MCF 10A (cell line): Measurements from ENCODE around the gene PYCARD. TPM values are rescaled to one million over a fixed set of nuclear protein-coding genes. Genes with fewer than 3 reads are reported as not detected.

ENCODE experiments used
- BruUV-seq: library from RNA; stranded (reverse); fragments of 400-500 nt; replicated peaks from 2 replicates; lab custom pipeline; 2021; lab: Mats Ljungman, UMichigan
- CTCF ChIA-PET: fragments of 300-600 bp; sonication (Branson Sonifier 250); formaldehyde crosslinking; extraction: SDS; loops from one replicate; lab custom pipeline; 2021; ENCODE audit warnings: antibody characterized with exemption, inconsistent platforms; lab: Yijun Ruan, JAX
- POLR2A ChIA-PET: fragments of 300-600, 350-650 bp; sonication (Branson Sonifier 250); formaldehyde crosslinking; extraction: SDS; loops from one replicate; lab custom pipeline; 2020; ENCODE audit warnings: antibody characterized with exemption, inconsistent platforms; lab: Yijun Ruan, JAX
- DNase-seq: peaks from one replicate; pipeline ENCODE4 v3.0.0-alpha.2; 2018; ENCODE audit not compliant: unreplicated experiment
- H3K27ac Mint-ChIP-seq: one replicate; pipeline ENCODE4 v1.8.0; 2022; ENCODE audit warnings: mild to moderate bottlenecking, low read depth, mixed read lengths; ENCODE audit not compliant: unreplicated experiment
- H3K27me3 Mint-ChIP-seq: one replicate; pipeline ENCODE4 v1.8.0; 2022; ENCODE audit warnings: mixed read lengths; ENCODE audit not compliant: insufficient read depth, unreplicated experiment
- H3K36me3 Mint-ChIP-seq: one replicate; pipeline ENCODE4 v1.8.0; 2022; ENCODE audit warnings: mild to moderate bottlenecking, moderate library complexity, mixed read lengths; ENCODE audit not compliant: insufficient read depth, unreplicated experiment
- H3K4me1 Mint-ChIP-seq: one replicate; pipeline ENCODE4 v1.8.0; 2022; ENCODE audit warnings: mixed read lengths; ENCODE audit not compliant: insufficient read depth, unreplicated experiment
- H3K4me3 Mint-ChIP-seq: one replicate; pipeline ENCODE4 v1.8.0; 2022; ENCODE audit warnings: mild to moderate bottlenecking, moderate library complexity, mixed read lengths; ENCODE audit not compliant: unreplicated experiment
- H3K9me3 Mint-ChIP-seq: one replicate; pipeline ENCODE4 v1.8.0; 2022; ENCODE audit warnings: mixed read lengths; ENCODE audit not compliant: unreplicated experiment
- intact Hi-C: fragments of 100-400 bp; cut with micrococcal nuclease; formaldehyde crosslinking; loops from 2 replicates; pipeline ENCODE4 v1.14.1; 2022
- total RNA-seq: library from RNA; stranded (reverse); gene quantifications from 2 replicates; pipeline ENCODE4 v1.2.3, GENCODE V29; 2022
- TF ChIP-seq, protein P1 (sequence below): fragments of 200-600 bp; IDR thresholded peaks from one replicate; pipeline ENCODE4 v1.8.0; 2022; ENCODE audit warnings: antibody characterized with exemption, mild to moderate bottlenecking; ENCODE audit not compliant: unreplicated experiment

The PYCARD gene
- total RNA-seq, 1 experiment from 2014 or later, result 0.47 TPM

DNA sequence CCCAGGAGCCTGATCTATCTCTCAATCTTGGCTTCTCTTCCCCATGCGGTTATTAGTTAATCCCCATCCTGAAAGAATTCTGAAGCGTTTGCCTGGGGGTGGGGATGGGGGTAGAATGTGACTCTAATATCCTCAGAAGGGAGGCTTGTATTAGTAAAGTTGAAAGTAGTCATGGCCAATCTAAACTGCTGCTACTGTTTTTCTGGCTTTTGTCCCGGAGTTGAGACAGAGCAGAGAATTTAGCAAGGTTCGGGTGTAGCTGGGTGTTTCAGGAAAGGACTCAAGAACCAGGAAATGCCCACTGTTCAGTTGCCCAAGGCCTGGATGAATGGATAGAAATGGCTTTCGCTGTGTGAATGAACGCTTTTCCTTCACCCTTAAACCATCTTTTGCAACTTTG, 39.6 kb upstream of the PYCARD start:
- TF ChIP-seq, protein P1, sequence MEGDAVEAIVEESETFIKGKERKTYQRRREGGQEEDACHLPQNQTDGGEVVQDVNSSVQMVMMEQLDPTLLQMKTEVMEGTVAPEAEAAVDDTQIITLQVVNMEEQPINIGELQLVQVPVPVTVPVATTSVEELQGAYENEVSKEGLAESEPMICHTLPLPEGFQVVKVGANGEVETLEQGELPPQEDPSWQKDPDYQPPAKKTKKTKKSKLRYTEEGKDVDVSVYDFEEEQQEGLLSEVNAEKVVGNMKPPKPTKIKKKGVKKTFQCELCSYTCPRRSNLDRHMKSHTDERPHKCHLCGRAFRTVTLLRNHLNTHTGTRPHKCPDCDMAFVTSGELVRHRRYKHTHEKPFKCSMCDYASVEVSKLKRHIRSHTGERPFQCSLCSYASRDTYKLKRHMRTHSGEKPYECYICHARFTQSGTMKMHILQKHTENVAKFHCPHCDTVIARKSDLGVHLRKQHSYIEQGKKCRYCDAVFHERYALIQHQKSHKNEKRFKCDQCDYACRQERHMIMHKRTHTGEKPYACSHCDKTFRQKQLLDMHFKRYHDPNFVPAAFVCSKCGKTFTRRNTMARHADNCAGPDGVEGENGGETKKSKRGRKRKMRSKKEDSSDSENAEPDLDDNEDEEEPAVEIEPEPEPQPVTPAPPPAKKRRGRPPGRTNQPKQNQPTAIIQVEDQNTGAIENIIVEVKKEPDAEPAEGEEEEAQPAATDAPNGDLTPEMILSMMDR, result no peak
- no peaks in the 10 kb centered on the region for H3K9me3 Mint-ChIP-seq
- ChIA-PET CTCF (interaction anchor here (0.7 to 1.1 kb wide), 2 partner anchors 58 to 66 kb away, joined by 3 to 5 read pairs; no protein-coding TSS in a partner anchor), POLR2A (interaction anchor here (0.6 to 1.0 kb wide), 4 partner anchors 41 to 211 kb away, joined by 3 to 4 read pairs (median 3); no protein-coding TSS in a partner anchor)
- no peaks in the 10 kb centered on the region for H3K36me3 Mint-ChIP-seq
- peaks cover 8% of the 10 kb centered on the region for H3K4me1 Mint-ChIP-seq
- H3K27me3 Mint-ChIP-seq, result no peaks in the 10 kb centered on the region
- H3K27ac Mint-ChIP-seq, result peak overlapping the region; percentile 81
- H3K4me3 Mint-ChIP-seq, result no peak overlapping the region
- peak; percentile 84 for DNase-seq
- intact Hi-C loops, result no loop called here
- no TSS peak for BruUV-seq

DNA sequence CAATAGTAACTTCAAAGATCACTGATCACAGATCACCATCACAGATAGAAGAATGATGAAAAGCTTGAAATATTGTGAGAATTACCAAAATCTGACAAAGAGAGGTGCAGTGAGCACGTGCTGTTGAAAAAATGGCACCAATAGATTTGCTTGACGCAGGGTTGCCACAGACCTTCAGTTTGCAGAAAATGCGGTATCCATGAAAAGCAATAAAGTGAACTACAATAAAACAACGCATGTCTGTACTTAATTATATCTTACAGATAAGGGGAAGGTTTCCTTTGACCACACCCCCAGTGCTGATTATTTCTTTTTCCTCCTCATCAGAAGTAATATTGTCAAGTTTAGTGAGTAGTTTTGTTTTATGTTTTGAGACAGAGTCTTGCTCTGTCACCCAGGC, 35.5 kb upstream of the PYCARD start:
- POLR2A ChIA-PET, result no interaction called here
- intact Hi-C loops, result no loop called here
- no TSS peak for BruUV-seq
- Mint-ChIP-seq H3K27me3 (no peaks in the 10 kb centered on the region), H3K27ac (no peak overlapping the region), H3K4me1 (peaks cover 8% of the 10 kb centered on the region), H3K9me3 (no peaks in the 10 kb centered on the region), H3K36me3 (no peaks in the 10 kb centered on the region), H3K4me3 (no peak overlapping the region)
- no peak for DNase-seq
- CTCF ChIA-PET, result interaction anchor here (0.6 kb wide), 1 partner anchor 336 kb away, joined by 3 read pairs; no protein-coding TSS in a partner anchor
- TF ChIP-seq, protein P1, result no peak

DNA sequence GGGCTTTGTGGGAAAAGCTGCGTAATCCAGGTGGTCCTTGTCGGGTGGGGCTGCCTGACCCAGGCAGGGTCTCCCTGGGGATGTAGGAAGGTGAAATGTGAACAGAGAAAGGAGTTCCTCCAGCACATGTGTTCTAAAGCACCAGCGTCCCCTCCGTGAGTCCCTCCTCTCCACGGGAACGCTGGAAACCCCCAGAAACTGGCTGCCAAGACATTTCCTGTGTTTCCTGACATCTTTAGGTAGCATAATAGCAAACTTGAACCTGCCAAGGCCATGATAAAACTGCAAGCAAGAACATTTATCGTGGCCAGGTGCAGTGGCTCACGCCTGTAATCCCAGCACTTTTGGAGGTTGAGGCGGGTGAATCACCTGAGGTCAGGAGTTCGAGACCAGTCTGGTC, 26.9 kb upstream of the PYCARD start:
- H3K27ac Mint-ChIP-seq, result no peak overlapping the region
- H3K36me3 Mint-ChIP-seq, result no peaks in the 10 kb centered on the region
- H3K4me3 Mint-ChIP-seq, result no peak overlapping the region
- ChIA-PET POLR2A (no interaction called here), CTCF (interaction anchor here (0.5 to 0.7 kb wide), 2 partner anchors 40 to 261 kb away, joined by 3 read pairs; no protein-coding TSS in a partner anchor)
- TF ChIP-seq, protein P1, result no peak
- BruUV-seq, result no TSS peak
- intact Hi-C loops, result no loop called here
- H3K4me1 Mint-ChIP-seq, result no peaks in the 10 kb centered on the region
- DNase-seq, result no peak
- H3K27me3 Mint-ChIP-seq, result no peaks in the 10 kb centered on the region
- H3K9me3 Mint-ChIP-seq, result no peaks in the 10 kb centered on the region

DNA sequence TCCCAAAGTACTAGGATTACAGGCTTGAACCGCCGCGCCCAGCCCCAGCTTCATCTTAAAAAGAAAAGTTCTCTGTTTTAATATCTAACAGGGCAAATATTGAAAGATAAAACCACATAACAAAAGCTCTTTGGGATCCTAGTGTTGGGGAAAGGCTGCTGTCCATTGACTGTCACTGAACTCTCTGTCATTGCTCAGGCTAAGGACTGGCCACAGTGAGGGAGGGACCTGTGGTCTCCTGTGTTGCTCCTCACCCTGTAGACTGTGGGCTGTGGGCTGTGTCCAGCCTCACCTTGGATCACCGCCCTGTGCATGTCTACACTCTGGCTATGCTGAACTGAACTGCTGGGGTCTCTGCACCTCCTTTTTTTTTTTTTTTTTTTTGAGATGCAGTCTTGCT, 25.6 kb upstream of the PYCARD start:
- TF ChIP-seq, protein P1, result no peak
- no peak for DNase-seq
- H3K9me3 Mint-ChIP-seq, result no peaks in the 10 kb centered on the region
- no peaks in the 10 kb centered on the region for H3K4me1 Mint-ChIP-seq
- no TSS peak for BruUV-seq
- CTCF ChIA-PET, result no interaction called here
- H3K36me3 Mint-ChIP-seq, result no peaks in the 10 kb centered on the region
- intact Hi-C loops, result no loop called here
- H3K27me3 Mint-ChIP-seq, result no peaks in the 10 kb centered on the region
- POLR2A ChIA-PET, result interaction anchor here (0.7 kb wide), 1 partner anchor 138 kb away, joined by 3 read pairs; no protein-coding TSS in a partner anchor
- H3K27ac Mint-ChIP-seq, result no peak overlapping the region
- no peak overlapping the region for H3K4me3 Mint-ChIP-seq
